ENCODE measurements around the gene ZBTB46.
A peak's percentile ranks its signal among the peaks of the same experiment; 100 is the strongest.

ZBTB46 gene

GRCh38 chr20:63836458-63837344, 5.6 kb upstream of the ZBTB46 start:
- no peak for DNase-seq

- peak; percentile 51 for DNase-seq
Measured at GRCh38 chr20:63835021-63835858, 4.2 kb upstream of the ZBTB46 start.

- DNase-seq, result no peak
Measured at GRCh38 chr20:63834491-63834880, 3.4 kb upstream of the ZBTB46 start.

DNA sequence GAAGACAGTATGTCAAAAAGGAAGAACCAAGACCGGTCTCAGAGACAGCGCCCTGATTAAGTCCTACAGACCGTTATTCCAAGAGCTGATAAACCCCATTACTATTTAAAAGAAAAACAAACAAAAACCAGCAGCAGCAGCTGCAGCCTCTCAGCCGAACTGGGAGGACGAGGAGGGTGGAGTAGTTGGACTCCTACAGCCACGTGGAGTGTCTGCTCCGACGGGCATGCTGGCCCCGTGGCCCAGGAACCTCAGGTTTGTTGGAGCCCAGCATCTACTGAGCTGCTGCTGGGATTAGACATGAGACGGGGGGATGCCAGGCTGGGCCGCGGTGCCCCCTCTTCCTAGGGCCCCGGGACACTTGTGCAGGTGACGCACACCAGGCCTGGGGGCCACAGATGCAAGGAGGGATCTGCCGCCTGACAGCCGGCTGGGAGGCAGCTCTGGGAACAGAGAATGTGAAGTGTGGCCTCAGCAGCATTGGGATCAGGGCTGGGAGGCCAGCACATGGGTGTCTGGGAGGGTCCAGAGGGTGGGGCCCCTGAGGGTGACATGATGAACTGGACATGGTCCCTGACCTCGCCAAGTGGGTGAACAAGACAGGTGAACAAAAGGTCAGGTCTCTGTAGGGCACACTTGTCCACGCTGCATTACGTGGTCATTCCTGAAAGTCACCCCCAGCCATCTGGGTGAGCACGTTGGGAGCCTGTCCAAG, 2.9 kb upstream of the ZBTB46 start:
- no peak for DNase-seq

DNA sequence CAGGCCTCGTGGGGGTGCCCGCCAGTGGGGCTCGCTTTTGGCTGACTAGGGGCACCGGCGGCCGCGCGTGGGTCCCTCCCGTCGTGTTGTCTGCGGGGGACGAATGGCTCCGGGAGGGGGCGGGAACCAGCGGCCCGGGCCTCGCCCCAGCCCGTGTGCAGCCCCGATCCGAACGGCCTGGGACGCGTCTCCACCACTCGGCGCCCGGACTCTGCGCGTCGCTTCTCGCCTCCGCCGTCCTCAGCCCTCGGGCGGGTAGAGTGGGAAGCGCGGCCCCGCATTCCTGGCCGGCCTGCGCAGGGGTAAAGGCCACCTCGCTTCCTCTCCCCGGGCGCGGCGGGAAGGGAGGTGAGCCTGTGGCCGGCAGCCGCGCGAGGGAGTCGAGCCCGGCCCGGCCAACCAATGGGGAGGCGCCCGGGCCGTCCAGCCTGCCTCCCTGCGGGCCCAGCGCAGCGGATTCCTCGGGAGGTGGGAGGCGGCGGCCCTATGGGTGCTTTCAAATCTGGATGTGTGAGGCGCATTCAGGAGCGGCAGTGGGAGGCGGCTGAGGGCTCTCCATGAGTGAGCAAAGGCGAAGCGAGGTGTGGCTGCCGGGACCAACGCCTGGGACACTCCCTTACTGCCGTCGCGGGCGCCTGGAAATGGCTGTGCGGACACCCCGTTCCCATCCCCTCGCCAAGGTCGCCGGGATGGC, 1.1 kb upstream of the ZBTB46 start:
- DNase-seq, result no peak

DNA sequence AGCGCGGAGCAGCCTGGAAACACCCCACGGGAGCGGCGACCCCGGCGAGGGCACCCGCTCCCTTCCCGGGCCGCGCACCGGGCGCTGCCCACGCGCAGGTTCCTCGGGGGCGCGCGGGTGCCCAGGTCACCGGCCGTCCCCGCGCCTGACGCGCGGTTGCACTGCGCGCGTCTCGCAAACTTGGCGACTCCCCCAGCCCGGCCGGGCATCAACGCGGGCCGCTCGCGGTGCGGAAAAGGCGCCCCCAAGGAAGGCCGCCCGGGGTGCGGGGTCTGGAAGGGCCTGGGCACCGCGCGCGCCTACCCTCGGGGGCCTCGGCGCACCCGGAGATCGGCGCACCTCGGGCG, 555 bp upstream of the ZBTB46 start:
- DNase-seq, result no peak

DNA sequence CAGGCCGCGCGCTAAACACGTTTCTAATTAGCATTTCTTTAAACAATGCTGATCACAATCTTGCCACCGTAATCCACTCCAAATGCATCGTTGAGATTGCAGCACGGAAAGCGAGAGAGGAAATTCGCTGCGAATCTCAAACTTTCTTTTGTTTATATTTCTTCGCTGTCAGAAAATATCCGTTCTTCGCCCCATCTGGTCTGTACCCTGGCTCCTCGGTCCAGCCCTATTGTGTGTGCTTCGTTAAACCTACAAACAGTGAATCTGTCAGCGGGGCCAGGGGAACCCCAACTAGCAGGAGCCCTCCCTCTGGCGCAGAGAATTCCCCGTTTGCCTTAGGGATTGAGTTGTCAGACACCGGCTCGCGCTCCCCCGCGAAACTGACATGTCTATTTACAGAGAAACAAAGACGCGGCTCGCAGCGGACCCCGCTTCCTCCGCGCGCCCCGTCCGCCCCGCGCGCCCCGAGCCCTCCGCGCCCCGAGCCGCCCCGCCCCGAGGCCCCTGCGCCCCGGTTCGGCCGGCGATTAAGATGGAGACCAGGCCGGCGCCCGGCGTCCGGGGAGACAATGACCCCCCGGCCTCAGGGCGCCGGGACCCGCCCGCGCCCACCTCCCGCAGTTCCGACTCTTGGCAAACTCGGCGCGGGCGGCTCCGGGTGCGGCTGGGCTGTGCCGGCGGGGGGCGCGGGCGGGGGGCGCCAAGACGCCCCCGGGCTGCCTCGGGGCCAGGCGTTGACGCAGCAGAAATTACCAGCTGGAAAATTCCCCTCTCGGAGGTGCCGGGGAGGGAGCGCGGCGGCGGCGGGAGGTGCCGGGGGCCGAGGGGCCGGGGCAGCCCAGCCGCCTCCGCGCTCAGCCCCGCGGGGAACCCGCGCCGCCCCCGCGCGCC, 874 bp downstream of the ZBTB46 start:
- no peak for DNase-seq

- DNase-seq, result no peak
Measured at GRCh38 chr20:63829603-63829944, 1.5 kb downstream of the ZBTB46 start.

GRCh38 chr20:63828951-63829350, 2.1 kb downstream of the ZBTB46 start:
- DNase-seq, result no peak

DNA sequence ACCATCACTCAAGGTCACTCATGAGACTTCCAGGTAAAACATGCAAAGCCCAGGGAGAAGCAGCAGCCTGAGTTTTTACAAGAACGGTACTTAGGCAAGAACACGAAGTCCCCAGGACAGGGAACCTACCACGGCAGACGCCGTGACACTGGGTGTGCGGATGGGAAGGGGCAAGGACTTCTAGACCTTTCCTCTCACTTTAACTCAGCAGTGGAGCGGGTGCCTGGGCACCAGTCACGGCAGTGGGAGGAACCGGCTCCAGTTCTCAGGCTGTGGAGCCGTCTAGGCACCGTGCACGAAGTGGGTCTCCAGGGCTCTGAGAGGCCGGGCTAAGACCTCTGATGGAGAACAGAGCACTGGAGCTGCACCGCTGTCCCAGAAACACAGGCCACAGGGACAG, 2.5 kb downstream of the ZBTB46 start:
- DNase-seq, result no peak

GRCh38 chr20:63828124-63828523, 2.9 kb downstream of the ZBTB46 start:
- DNase-seq, result no peak

- DNase-seq, result no peak
Measured at GRCh38 chr20:63826753-63827152, 4.3 kb downstream of the ZBTB46 start.

- DNase-seq, result no peak
Measured at GRCh38 chr20:63825331-63826118, 5.5 kb downstream of the ZBTB46 start.

GRCh38 chr20:63823691-63824311, 7.3 kb downstream of the ZBTB46 start:
- no peak for DNase-seq

DNA sequence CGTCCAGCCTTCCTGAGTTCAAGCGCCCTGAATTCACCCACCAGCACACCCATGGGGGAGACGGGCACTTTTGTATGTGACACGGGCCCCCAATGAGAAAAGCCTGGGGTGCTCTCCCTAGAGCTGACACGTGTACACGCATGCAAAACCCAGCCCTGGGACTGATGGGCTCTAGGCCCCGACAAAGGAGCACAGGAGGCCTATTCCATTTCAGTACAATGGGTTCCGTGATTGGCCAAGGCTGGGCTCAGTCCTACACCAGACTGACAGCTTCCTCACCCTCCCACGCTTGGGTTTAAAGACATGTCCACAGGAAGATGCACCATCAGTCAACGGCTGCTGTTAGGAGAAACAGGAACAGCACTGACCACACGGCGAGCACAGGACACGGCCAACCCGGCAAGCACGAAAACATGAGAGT, 8.8 kb downstream of the ZBTB46 start:
- no peak for DNase-seq

- no peak for DNase-seq
Measured at GRCh38 chr20:63821811-63822210, 9.3 kb downstream of the ZBTB46 start.

DNA sequence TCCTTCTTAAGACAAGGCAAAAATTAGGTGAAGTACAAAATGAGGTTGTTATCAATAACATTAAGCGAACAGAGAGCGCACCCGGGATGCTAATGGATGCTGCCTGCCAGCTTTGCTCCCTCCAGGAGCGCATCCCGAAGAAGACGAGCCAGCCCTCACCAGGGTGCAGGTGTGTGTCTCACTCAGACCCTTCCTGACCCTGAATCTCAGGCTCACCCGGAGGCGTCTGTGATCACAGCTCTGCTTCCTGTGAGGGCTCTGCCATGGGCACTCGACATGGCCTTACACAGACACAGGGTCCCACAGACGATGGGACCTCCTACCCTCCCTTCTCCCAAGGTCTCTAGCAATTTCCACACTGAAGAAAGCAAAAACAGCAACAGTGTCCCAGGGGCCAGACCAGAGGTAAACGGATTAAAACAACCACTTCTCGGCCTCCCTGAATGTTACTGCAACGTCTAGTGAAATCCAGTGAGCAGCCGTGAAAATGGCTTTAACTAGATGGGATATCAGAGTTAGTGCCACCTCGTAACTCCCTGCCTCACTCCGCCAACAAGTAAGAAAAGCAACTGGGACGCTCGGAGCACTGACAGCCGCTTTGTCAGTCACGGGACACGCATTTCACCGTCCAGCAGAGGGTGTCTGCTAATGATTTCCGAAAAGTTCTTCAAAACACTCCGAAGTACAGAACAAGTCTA, 11.7 kb downstream of the ZBTB46 start:
- no peak for DNase-seq

GRCh38 chr20:63815615-63816253, 15.3 kb downstream of the ZBTB46 start:
- DNase-seq, result no peak

- no peak for DNase-seq
Measured at GRCh38 chr20:63814891-63815614, 16.0 kb downstream of the ZBTB46 start.
